Brain pericyte (primary cell): ENCODE data around the gene BAIAP2L2.

Source experiments
- DNase-seq: peaks from one replicate; pipeline ENCODE4 v3.0.0-alpha.2; 2012; ENCODE audit warnings: low read depth, low spot score

The BAIAP2L2 gene

GRCh38 chr22:38107692-38108515 is 2.6 kb downstream of the BAIAP2L2 start:
- DNase-seq = no peak

- DNase-seq = no peak
These were observed 3.5 kb downstream of the BAIAP2L2 start for GRCh38 chr22:38106814-38107578.

GRCh38 chr22:38104084-38104483 is 6.4 kb downstream of the BAIAP2L2 start:
- no peak for DNase-seq

- no peak for DNase-seq
These were observed 6.8 kb downstream of the BAIAP2L2 start for GRCh38 chr22:38103641-38104040.

- no peak for DNase-seq
These were observed 11.9 kb downstream of the BAIAP2L2 start for GRCh38 chr22:38098410-38099249.

GRCh38 chr22:38097557-38098409 is 12.7 kb downstream of the BAIAP2L2 start:
- DNase-seq = no peak

GRCh38 chr22:38097058-38097457 is 13.4 kb downstream of the BAIAP2L2 start:
- no peak for DNase-seq

- no peak for DNase-seq
These were observed 21.0 kb downstream of the BAIAP2L2 start for GRCh38 chr22:38089474-38089851.

- no peak for DNase-seq
These were observed 21.6 kb downstream of the BAIAP2L2 start for GRCh38 chr22:38088629-38089473.

- DNase-seq = no peak
These were observed 22.6 kb downstream of the BAIAP2L2 start for GRCh38 chr22:38087855-38088254.

- DNase-seq = no peak
These were observed 23.5 kb downstream of the BAIAP2L2 start for GRCh38 chr22:38086942-38087341.

GRCh38 chr22:38086001-38086845 is 24.3 kb downstream of the BAIAP2L2 start:
- no peak for DNase-seq

GRCh38 chr22:38085501-38085900 is 25.0 kb downstream of the BAIAP2L2 start:
- no peak for DNase-seq

- DNase-seq = no peak
These were observed 25.4 kb downstream of the BAIAP2L2 start for GRCh38 chr22:38085056-38085455.

- no peak for DNase-seq
These were observed 26.4 kb downstream of the BAIAP2L2 start, which contains the start of gene SLC16A8 for GRCh38 chr22:38083931-38084631. Gene SLC16A8, minus strand, starts transcription at chr22:38084184. Its CDS starts 1,311 bp downstream, at chr22:38082873.

- DNase-seq = no peak
These were observed 27.3 kb downstream of the BAIAP2L2 start for GRCh38 chr22:38082986-38083710.

- DNase-seq = no peak
These were observed 28.3 kb downstream of the BAIAP2L2 start for GRCh38 chr22:38081941-38082828.
